ENCODE results near the gene VDAC1.
"Not testable (repeated sequence)": the region's sequence is repeated elsewhere in the genome, so short reads cannot be mapped to it uniquely, and the experiment has no call there.

Gene VDAC1

GRCh38 chr5:133994297-133994989 is 10.3 kb downstream of the VDAC1 start:
- DNase-seq, result no peak

- DNase-seq, result no peak
Measured at GRCh38 chr5:133993185-133993936, 11.4 kb downstream of the VDAC1 start.

- no peak for DNase-seq
Measured at GRCh38 chr5:133992429-133993155, 12.2 kb downstream of the VDAC1 start.

GRCh38 chr5:133991171-133991910 is 13.4 kb downstream of the VDAC1 start:
- DNase-seq, result no peak

- DNase-seq, result no peak
Measured at GRCh38 chr5:133990396-133990795, 14.4 kb downstream of the VDAC1 start.

GRCh38 chr5:133985540-133986180 is 19.1 kb downstream of the VDAC1 start:
- DNase-seq, result no peak

- peak; percentile 40 for DNase-seq
Measured at GRCh38 chr5:133983674-133984073, 21.1 kb downstream of the VDAC1 start.

- DNase-seq, result no peak
Measured at GRCh38 chr5:133981714-133982113, 23.1 kb downstream of the VDAC1 start.

- no peak for DNase-seq
Measured at GRCh38 chr5:133980652-133981051, 24.1 kb downstream of the VDAC1 start.

- DNase-seq, result no peak
Measured at GRCh38 chr5:133978943-133979342, 25.8 kb downstream of the VDAC1 start.

GRCh38 chr5:133977858-133978257 is 26.9 kb downstream of the VDAC1 start:
- DNase-seq, result no peak

- DNase-seq, result no peak
Measured at GRCh38 chr5:133977161-133977787, 27.5 kb downstream of the VDAC1 start.

GRCh38 chr5:133975546-133975945 is 29.2 kb downstream of the VDAC1 start:
- not testable (repeated sequence) for DNase-seq

GRCh38 chr5:133974142-133974541 is 30.6 kb downstream of the VDAC1 start:
- DNase-seq, result no peak

- DNase-seq, result no peak
Measured at GRCh38 chr5:133970325-133970909, 34.4 kb downstream of the VDAC1 start.

- DNase-seq, result no peak
Measured at GRCh38 chr5:133969654-133970324, 35.0 kb downstream of the VDAC1 start.

- peak; percentile 95 for DNase-seq
Measured at GRCh38 chr5:133968204-133968980, 36.4 kb downstream of the VDAC1 start, which contains the start of gene C5orf15. TSS of gene C5orf15 (minus strand) at chr5:133968625. CDS start at chr5:133968584, 41 bp downstream.

GRCh38 chr5:133967698-133968203 is 37.0 kb downstream of the VDAC1 start:
- DNase-seq, result no peak

GRCh38 chr5:133967124-133967523 is 37.7 kb downstream of the VDAC1 start:
- no peak for DNase-seq

- DNase-seq, result no peak
Measured at GRCh38 chr5:133966090-133966489, 38.7 kb downstream of the VDAC1 start.
